Stimulated activated CD8-positive, alpha-beta memory T cell treated with anti-CD3 and anti-CD28 coated beads, Interleukin-7, amount 100 ng/mL, for 48 hours (primary cell): ENCODE data around the gene GNG8.
A peak's percentile ranks its signal among the peaks of the same experiment; 100 is the strongest.

ENCODE experiments used
- DNase-seq, 2 donors: peaks; one replicate each; pipeline ENCODE4 v3.0.0-alpha.2; 2020; ENCODE audit warnings: low read depth in 1 of 2; ENCODE audit errors: extremely low read depth in 1 of 2

Gene GNG8

DNA sequence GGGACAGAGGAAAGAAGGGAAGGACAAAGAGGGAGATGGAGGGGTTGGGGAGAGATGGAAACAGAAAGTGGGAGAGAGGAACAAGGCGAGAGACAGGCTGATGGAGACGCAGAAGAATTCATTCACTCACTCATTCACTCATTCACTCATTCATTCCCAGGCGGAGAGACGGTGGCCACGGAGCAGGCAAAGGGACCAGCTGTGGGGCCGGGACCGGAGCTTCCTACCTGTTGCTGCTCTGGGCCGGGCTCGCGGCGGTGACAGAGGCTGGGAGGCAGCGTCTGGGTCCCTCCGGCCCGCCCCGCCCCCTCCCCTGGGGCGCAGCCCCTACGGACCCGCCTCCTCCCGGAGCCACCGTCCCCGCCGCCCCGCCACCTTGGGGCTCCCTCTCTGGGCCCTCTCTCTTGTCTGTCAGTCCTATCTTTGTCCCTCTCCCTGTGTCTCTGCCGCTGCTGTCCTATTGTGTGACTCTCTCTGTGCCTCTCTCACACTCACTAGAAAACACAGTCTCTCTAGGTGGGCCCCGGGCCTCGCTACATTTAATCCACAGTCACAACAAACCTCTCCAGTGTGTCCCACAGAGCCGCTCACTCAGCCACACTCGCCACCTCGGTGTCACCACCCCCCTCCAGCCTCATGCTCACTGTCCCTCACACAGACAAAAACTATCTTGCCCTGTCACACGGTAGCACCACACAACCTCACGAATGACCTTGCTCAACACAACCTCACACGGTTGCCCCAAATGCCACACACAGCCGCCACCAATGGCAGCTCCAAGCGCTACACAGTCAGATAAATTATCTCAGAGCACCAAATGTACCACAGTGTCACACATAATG lies at the start of gene GNG8:
Gene GNG8 (minus strand): TSS at position 283 of the 842 bp plus-strand sequence. CDS start 1,520 bp downstream, outside the sequence.
- DNase-seq: no peak

DNA sequence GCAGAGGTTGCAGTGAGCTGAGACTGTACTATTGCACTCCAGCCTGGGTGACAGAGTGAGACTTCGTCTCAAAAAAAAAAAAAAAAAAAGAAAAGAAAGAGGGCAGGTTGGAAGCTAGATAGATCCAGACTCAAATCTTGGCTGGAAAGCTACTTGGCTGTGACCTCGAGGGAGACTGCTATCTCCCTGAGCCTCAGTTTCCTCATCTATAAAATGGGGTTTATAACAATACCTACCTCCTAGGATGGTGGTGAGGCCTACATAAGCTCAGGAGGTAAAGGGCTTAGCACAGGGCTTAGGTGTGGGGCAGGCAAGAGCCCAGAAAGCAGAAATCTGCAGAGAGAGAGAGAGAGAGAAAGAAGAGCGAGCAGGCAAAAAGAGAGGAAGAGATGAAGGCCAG lies 49.2 kb upstream of the GNG8 start:
- no peak for DNase-seq

DNA sequence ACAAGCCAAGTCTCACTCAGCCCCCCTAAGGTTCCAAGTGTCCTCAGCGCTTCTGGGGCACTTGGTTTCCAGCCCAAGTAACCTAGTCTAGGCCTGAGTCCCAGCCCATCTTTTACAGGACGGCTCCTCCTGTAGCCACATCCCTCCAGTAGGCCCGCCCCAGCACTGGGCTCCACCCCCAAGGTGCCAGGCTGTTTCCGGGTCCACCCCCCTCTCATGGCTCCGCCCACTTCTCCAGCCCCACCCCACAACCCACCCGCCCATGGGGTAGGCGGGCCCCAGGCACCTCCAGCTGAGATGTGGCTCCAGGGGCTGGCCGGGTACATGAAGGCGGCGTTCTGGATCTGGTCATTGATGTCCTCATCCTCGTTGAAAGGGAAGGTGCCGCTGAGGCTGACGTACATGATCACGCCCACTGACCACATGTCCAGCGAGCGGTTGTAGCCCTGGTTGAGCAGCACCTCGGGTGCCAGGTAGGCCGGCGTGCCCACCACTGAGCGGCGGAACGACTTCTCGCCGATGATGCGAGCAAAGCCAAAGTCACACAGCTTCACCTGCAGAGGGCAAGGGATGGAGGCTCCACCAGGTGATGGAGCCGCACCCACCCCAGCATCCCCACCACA lies 42.2 kb upstream of the GNG8 start:
- peak; percentile 46 to 62 for DNase-seq

DNA sequence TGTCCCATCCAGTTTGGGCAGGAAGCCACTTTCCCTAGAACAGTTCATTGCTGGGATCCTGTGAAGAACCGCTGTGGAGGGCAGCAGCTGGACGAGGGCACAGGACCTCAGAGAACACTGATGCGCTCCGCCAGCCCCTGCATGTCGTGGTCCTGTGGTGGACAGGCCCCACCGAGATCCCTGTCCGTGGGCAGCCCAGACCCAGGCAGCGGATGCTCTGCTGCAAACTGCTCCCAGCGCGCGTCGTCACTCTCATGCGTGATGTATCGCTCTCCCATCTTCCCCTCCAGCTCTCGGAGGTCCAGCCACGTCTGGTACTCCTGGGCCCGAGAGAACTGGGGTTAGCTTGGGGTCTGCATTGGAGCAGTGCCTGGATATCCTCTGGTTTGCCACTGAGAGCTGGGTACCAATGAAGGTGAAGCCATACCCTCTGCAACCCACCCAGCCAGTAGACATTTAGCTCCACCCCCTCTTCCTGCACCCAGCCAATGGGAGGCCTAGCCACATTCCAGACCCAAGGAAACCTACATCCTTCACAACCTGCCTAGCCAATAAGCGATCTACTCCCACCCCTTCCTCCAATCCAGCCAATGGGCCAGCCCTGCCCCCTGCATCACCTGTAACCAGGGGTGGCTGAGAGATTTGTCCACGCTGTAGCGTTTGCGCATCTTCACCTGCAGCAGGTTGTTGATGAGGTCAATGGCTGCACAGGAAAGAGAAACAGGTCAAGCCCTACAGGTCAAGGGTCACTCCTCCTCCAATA lies 38.6 kb upstream of the GNG8 start:
- DNase-seq: no peak

DNA sequence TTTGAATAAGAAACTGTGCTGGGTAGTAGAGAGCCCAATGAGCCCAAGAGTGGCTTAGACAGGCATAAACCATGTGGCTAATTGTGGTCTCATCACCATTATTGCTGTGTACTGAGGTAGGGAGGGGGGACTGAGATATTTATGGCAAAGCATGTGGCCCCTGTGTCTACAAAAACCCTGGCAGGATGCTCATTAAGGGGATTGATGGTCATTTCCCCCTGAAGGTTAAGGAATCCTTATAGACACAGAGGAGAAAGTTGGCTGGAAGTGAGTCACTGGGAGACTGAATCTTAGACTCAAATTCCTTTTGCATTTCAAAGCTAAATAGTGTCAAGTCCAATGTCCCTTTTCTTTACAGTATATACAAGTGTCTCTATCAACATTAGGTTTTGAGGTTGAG lies 34.8 kb upstream of the GNG8 start:
- DNase-seq: no peak

DNA sequence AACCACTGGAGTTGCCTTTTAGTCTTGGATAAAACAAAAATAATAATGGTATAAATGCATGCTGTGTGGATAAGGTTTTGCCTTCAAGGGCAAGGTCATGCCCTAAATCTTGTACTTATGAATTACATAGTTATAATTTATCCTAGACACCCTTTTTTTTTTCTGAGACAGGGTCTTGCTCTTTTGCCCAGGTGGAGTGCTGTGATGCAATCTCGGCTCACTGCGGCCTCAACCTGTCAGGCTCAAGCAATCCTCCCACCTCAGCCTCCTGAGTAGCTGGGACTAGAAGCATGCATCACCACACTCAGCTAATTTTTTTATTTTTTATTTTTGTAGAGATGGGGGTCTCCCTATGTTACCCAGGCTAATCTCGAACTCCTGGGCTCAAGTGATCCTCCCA lies 32.7 kb upstream of the GNG8 start:
- no peak for DNase-seq

DNA sequence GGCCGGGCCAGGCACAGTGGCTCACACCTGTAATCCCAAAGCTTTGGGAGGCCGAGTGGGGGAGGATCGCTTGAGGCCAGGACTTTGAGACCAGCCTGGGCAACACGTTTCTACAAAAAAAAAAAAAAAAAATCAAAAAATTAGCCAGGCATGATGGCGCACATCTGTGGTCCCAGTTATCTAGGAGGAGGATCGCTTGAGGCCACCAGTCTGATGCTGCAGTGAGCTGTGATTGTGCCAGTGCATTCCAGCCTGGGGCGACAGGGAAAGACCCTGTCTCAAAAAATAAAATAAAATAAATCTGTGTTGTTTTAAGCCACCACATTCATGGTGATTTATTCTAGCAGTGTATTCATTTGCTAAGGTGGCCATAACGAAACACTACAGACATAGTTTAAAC lies 29.1 kb upstream of the GNG8 start:
- DNase-seq: no peak

DNA sequence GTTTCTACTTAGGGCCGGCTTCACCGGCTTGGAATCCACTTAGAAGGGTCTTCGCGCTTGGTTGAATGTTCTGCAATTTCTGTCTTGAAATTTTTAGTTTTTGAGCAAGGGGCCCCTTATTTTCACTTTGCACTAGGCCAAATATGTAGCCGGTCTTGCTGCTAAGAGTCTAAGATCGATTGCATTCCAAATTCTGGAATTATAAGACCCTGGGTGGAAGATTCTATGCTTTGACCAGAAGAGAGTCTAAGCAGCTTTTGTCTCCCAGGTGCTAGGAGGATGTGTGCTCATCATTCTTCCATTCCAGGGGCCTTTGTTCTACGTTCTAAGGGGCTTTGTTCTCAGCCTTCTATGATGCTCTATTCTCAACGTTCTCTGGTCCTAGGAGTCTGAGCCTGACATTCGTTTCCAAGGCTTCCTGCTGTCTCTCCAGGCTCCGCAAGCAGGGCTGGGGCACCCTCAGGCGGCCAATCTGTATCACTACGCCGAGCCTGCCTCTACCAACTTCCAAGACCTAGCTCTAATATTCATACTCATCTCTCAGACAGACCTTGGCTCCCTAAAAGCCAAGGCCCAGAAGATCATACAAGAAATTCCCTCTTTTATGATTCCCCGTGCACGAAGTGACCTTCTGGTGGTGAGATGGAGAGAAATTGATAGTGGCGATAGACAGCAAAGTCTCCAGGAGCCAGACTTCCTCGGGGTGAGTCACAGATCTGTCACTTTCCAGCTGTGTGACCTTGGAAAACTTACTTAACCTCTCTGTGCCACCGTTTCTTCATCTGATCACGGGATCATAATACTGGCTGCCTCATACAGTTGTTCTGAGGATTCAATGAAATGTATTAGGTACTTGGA lies 26.0 kb upstream of the GNG8 start:
- peak; percentile 46 to 61 for DNase-seq

DNA sequence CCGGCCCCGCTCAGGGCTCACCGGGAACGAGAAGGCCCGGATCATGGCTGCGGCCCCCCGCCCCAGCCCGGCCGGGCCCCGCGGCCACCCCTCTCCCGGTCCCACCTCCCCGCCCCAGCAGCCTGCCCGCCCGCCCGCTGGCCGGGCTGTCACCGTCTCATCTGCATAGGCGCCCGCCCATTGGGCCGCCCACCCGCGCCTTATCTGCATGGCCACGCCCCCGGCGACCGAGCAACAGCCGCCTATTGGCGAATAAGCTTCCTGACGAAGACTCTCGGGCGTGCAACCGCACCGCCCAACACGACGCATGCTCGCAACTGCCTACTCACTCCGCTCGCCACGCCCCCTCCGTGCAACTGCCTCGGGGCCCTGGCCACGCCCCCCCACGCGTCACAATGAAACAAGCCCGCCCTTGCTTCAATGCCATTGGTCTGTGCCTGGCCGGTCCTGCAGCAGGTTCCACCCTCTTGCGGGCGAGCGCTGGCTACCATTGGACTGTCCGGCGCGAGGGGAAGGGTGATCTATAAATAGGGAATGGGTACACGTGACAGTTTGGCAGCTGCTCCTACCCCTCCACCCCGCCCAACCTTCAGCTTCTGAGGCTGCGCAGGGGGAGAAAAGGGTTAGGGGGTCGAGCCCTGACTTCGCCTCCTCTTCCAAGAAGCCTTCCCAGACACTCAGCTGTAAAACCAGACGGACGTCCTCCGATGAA lies 25.2 kb upstream of the GNG8 start, which contains the start of gene DACT3:
Gene DACT3 (minus strand): TSS at position 163 of the 712 bp plus-strand sequence. CDS start 118 bp downstream, at position 45.
- peak; percentile 100 for DNase-seq

DNA sequence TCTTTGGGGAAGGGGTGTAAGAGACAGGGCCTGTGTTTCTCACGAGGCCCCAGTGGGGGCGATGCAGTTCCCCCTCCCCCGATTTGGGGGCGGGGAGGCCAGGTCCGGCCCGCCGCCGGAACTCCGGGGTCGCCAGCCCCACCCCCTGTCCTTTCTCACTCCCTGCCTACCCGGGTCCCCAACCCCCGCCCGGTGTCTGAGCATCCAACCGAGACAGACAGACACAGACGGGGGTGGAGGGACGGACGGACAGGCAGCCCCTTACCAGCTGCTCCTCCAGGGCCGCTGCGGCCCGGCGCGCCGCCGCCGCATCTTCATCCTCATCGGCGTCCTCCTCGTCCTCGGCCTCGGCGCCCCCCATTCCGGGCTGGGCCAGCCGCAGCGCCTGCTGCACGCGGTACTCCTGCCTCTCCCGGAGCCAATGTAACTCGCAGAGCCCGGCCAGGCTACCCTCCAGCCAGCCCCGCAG lies 24.6 kb upstream of the GNG8 start:
- DNase-seq: no peak

DNA sequence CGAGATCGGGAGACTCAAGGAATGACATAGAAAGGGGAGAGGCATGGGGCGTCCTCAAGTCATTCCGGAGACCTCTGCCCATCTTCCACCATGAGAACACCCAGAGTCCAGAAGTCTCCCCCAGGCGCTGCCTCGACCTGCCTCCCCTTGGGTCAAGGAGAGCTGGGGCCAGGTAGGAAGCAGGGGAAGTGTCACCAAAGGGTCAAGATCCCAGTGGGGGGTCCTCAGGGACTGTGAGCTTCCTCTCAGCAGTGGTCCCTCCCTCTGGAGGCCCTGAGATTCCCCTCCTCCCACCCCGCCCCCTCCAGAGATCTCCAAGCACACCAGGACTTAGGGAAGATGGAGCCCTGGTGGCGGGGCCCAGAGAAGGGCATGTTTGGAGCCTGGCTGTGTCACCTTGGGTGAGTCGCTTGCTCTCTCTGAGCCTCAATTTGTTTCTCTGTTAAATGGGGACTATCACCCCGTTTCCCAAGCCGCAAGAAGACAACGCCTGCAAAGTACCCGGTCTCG lies 24.1 kb upstream of the GNG8 start:
- DNase-seq: no peak

DNA sequence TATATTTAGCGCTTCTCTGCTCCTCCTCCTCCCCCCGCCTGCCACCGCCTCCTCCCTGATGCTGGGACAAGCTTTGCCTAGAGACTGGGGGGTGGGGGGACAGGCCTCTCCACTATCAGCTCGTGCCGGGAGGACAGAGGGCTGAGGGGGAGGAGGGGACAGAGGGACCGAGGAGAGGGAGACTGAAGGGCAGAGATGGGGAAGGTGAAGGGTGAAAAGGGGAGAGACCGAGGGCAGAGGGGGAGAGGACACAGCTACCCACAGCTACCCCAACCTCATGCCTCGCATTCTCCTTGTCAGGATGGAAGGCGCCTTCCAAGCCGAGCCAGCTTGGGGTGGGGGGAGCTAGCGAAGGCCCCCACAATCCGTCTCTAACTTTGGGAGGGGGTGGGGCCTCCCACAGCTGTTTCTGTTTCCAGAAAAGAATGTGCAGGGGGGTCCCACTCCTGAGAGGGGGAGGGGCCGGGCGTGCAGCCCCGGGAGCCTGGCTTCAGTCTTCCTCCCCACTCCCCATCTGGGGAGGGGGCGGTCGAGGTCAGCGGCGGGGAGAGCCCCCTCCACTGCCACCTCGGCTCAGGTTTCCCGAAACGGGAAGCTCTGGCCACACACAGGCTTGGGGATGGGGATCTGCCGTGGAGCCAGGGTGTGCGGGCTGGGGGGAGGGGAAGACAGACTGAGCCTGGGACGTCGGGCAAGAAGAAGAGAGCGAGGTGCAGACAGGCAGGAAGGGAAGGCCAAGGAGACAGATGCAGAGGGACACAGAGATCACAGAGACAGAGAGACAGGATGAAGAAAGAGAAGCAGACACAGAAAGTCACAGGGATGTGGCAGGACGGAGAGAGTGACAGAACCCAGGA lies 23.4 kb upstream of the GNG8 start:
- no peak for DNase-seq

DNA sequence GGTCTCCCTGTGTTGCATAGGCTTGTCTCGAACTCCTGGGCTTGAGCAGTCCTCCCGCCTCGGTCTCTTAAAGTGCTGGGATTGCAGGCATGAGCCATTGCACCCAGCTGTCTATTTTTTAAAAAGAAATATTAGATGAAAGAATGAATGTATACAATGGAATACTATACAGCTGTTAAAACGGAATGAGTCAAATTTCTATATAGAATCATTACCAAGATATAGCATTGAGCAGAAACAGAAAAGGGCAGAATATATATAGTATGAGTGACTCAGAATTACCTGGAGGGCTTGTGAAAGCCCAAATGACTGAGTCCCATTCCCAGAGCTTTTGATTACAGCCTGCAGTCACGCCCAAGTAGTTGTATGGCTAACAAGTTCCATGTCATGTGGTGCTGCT lies 20.5 kb upstream of the GNG8 start:
- no peak for DNase-seq

DNA sequence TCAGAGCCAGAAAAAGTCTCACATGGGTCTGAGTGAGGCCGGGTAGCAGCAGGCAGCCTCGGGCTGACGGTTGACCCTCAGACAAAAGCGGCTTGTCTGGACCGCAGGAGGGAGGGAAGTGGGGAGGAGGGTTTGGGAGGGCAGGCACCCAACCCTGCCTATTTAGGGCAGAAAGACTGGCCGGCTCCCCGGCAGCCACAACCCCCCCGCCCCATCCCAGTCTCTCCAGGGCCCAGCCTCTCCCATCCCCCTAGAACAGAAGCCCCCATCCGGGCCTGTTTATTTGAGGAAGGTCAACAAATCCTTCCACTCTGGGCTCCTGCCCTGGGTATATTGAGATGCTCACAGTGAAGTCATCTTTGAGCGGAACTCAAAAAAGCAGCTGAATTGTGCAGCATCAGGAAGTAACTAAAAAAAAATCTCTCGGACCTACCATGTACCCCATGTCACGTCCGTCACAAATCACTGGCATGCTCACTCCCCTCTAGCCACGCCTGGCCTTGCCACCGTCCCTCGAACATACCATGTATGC lies 18.7 kb upstream of the GNG8 start:
- DNase-seq: no peak

DNA sequence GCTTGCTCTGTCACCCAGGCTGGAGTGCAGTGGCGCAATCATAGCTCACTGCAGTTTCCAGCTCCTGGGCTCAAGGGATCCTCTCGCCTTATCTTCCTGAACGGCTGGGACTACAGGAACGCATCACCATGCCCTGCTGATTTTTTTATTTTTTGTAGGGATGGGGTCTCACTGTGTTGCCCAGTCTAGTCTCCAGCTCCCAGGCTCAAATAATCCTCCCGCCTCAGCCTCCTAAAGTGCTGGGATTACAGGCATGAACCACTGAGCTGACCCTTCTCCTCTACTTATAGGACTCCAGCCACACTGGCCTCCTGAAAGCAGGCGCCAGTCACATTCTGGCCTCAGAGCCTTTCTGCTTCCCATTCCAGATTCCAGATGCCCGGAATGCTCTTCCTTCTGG lies 14.4 kb upstream of the GNG8 start:
- no peak for DNase-seq

DNA sequence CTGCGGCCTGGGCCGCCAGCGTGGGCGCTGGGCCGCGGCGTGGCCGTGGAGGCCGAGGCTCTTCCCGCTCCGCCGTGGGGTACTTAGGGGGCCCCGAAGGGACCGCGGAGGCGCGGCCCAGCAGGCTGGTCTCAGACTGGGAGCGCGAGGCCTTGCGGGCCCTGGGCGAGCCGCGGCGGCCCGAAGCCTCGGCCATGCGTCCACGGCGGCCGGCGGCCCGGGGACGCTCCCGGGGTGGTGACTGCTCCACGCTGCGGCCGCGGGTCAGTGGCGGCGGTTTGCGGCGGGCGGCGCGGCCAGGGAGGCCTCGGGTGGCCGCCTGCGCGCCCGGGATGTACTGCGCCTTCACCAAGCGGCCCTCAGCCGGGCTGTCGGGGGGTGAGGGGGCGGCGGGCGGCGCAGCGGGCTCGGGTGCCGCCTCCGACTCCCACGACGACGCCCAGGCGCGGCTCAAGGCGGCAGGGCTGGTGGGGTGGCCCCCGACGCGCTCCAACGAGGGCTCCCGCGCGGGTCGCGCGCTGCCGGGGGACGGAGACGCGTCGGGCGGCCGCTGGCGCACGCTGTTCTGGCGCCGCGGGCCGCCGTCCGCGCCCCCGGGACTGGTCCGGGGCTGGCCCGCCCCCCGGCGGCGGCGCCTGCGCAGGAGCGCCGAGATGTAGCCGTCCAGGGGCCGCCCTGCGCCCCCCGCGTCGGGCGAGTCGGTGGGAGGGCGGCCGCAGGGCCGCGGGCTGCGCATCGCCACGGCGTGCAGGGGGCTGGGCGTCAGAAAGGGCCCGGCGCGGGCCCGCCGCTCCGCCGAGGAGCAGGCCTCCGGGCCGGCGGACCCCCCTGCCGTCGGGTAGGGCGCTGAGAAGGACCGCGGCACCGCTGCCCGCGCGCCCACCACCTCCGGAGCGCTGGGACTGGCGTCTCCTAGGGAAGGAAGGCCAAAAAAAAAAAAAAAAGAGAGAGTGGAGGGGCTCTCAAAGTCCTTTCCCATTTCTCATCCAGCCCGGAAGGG lies 13.3 kb upstream of the GNG8 start:
- DNase-seq: no peak
